LNCaP clone FGC (cell line): Measurements from ENCODE around the gene CA4.
"Not testable (repeated sequence)": the region's sequence is repeated elsewhere in the genome, so short reads cannot be mapped to it uniquely, and the experiment has no call there.

Experiments used
- DNase-seq: peaks from one replicate; pipeline ENCODE4 v3.0.0-alpha.2; 2011; ENCODE audit warnings: low read depth
- H3K4me3 ChIP-seq: 2 replicates; pipeline ENCODE4 v1.5.1; 2011; ENCODE audit warnings: mild to moderate bottlenecking, low read depth, low read length, control low read depth
- TF ChIP-seq, protein P1 (sequence below): IDR thresholded peaks from 2 replicates; pipeline ENCODE4 v1.5.1; 2012; ENCODE audit warnings: mild to moderate bottlenecking; ENCODE audit not compliant: control insufficient read depth, insufficient read depth; ENCODE audit errors: extremely low read depth

Gene CA4

DNA sequence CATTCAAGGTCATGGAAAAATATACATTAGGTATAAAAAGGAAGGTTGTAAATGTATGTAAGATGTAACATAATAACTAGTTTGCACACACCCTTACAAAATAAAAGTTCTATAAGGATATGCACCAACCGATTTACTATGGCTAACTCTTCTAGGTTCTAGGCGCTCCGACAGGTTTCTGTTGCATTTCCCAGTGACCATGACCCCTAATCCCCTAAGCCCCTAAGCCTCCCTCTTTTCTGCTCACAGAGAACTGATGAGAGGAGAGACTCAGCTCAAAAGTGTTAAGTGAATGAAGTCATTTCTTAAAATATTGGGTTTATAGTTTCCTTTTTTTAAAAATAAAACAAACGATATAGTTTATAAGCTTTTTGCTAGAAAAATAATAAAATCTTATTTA is 41.1 kb upstream of the CA4 start:
- TF ChIP-seq, protein P1, sequence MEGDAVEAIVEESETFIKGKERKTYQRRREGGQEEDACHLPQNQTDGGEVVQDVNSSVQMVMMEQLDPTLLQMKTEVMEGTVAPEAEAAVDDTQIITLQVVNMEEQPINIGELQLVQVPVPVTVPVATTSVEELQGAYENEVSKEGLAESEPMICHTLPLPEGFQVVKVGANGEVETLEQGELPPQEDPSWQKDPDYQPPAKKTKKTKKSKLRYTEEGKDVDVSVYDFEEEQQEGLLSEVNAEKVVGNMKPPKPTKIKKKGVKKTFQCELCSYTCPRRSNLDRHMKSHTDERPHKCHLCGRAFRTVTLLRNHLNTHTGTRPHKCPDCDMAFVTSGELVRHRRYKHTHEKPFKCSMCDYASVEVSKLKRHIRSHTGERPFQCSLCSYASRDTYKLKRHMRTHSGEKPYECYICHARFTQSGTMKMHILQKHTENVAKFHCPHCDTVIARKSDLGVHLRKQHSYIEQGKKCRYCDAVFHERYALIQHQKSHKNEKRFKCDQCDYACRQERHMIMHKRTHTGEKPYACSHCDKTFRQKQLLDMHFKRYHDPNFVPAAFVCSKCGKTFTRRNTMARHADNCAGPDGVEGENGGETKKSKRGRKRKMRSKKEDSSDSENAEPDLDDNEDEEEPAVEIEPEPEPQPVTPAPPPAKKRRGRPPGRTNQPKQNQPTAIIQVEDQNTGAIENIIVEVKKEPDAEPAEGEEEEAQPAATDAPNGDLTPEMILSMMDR = no peak
- no peak overlapping the region for H3K4me3 ChIP-seq
- no peak for DNase-seq

DNA sequence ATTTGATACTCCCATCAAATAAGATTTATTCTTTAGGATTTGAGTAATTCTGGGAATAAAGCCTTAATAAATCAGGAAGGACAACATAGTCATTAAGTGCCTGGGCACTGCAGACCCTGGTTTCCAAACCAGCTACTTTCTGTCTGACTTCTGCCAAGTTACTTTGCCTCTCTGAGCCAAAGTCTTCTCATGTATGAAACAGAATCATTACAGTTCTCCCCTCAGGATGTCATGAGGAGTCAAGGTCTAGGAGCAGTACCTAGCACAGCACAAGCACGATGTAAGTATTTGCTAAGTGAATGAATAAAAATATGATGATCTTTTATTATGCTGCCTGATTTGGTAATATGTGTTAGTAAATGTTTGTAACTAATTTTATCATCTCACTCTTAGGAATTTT is 40.6 kb upstream of the CA4 start:
- no peak for DNase-seq
- TF ChIP-seq, protein P1 = no peak
- H3K4me3 ChIP-seq = no peak overlapping the region

DNA sequence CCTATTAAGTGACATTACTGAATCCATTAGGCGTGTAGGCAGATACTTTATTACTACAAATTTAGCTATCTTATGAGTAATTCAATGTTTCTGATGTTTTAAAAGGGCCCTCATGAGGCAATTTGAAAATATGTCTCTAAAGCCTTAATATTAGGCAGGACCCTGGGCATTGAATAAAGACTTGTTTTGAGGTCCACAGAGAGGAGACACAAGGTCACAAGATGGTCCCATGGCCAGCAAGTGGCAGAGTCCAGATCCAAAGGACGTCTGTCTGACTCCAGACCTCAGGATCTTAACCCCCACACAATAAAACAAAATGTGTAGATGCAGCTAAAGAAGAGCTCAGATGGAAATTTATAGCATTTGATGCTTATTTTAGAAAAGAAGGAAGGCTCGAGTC is 39.2 kb upstream of the CA4 start:
- no peak overlapping the region for H3K4me3 ChIP-seq
- TF ChIP-seq, protein P1 = no peak
- no peak for DNase-seq

DNA sequence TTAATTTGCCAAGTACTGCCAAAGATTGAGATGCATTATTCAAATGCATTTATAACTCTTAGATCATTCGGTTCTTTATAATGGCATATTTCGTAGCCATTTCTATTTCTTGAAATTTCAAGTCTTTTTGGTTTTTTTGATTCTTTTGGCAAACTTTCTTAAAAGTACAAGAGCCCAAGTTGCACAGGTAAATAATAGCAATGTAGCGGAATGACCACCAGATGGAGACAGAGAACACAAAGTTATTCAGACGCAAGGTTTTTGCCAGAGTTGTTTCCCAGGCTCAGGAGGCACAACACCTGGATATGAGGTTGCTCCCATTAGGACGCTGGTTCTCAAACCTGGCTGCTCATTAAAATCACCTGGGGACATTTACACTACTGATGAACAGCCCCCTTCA is 38.1 kb upstream of the CA4 start:
- not testable (repeated sequence) for DNase-seq, H3K4me3 ChIP-seq

DNA sequence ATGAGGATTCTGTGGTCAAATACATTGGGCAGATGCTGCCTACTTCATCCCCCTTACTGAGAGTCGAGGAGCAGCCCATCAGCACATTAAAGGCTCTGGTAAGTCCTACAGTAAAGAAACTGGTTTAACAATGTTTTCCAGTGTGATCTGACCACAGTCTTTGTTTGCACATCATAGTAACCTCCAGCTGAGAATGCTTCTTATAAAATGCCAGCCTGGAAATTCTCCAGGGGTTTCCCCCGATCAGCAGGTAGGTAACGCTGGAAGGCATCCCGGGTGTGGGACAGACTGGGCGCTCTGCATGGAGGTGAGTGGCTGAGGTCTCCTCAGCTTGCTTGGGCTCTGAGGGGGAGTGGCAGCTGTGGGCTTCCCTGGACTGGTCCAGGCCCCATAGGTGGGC is 34.4 kb upstream of the CA4 start:
- not testable (repeated sequence) for H3K4me3 ChIP-seq, DNase-seq

DNA sequence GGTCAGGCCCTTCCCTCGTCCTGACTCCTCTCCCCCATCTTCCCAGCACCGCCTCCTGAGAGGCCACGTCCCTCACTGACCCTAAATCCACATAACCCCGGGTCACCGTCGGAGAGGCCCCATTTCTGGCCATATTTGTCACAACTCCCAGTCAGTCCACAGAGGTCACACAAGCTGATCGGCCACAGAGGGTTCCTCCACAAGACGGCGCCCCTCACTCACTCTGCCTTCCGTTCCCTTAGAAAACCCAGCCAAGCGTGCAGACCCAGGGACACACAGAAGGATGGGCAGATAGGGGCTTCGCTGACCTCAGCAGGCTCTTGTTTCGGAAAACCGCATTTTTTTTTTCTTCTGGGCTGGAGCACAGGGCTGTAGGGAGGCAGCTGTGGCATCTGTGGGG is 33.6 kb upstream of the CA4 start:
- not testable (repeated sequence) for H3K4me3 ChIP-seq, DNase-seq

DNA sequence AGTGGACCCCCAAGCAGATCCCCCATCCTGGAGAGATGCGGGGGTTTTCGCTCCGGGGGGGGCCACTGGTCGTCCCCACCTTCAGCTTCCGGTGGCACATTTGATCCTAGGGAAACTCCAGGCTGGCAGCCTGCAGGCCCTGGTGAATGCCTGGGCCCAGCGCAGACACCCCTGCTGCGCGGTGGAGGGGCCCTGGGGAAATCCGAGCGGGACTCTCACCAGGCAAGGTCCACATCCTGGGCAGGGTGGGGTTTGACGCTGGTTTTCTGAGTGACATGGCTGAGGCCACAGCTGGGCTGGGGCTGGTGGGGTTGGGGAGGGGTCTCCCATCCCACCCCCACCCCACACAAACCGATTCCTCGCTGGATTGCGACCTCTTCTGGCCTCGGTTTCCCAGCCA is 30.6 kb upstream of the CA4 start:
- not testable (repeated sequence) for H3K4me3 ChIP-seq, DNase-seq

DNA sequence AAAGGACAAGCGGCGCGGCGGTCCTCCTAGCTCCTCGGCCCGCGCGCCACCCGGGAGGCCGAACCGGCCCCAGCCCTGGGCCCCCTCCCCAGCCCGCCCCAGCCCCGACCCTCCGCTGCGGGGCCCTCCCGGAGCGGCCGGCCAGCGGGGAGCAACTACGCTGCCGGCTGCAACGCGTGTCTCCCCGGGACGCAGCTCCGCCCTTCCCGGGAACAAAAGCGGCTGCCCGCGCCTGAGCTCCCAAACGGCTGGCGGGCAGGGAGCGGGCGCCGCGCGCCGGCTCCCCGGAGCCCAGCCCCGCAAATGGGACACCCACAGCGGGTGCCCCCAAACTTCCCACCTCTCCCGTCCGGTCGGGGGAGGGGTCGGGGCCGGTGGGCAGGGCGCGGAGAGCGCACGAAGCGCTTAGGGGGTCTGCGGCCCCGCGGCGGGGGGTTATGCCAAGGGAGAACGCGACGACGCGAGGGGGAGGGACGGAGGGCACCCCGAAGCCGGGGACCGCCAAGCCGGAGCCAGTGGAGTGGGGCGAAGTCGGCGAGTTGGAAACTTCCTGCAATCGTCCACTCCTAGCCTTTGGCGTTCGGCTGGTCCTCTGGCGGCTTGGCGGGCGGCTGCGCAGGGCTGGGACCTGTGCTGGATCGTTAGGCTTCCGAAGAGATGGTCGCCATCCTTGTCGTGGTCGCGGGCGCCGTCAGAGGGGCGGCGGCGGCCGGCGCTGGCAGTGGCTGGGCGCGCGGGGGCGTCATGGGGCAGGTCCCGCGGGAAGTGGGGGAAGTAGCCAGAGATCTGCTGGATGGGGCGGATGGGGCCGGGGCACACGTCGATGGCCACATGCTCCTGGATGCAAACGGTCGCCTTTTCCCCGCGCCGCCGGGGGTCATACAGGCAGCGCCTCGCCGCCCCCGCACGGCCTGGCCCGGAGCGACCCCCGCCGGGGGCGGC is 29.7 kb upstream of the CA4 start:
- not testable (repeated sequence) for DNase-seq, H3K4me3 ChIP-seq

DNA sequence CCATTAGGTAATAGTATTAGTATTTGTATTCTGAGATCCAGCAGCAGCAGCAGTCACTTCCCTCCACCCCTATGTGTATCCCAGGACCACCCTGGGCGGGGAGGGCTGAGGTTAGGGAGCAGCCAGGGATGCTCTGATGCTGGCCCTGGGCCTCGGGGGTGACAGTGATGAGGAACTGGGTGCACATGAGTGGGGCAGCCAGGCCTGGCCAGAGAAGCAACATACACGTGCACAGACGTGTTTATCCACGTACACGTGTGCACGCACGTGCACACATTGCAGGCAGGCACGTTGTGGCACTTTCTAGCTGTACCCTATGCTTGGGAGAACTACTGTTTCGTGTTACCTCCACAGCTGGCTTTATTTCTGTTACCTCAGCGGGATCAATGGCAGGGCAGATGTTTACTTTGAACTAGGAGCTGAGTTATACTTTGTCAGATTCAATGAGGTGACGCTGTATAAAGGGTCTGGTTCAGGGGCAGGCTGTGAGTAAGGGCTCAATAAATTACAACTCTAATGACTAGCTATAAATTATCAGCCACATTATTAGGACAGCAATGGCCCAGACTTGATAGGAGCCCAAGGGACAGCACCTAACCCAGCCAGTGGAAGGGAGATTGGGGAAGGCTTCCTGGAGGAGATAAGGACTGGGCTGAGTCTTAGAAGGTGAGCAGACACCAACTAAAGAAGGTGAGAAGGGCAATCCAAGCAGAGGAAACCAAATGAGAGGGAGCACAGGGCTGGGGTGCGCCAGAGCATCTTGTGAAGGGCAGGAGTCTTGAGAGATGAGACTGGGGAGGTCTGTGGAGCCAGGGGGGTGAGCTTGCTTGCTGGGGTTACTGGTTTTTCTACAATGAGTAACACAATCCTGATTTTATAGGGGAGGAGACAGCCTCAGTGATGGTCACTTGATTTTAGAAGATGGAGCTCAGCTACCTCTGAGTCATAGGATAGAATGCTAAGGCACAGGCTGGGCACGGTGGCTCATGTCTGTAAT is 22.4 kb upstream of the CA4 start:
- TF ChIP-seq, protein P1 = no peak

More for the DNA sequence above, 22.4 kb upstream of the CA4 start:
- H3K4me3 ChIP-seq = no peak overlapping the region
- no peak for DNase-seq
